SK-N-SH treated with all-trans-retinoic acid at 6 μM for 48 hours (cell line): ENCODE results near the gene ZNF584.

Experiments
- ATAC-seq: fragments of 200-7000 bp; cut with Tn5 transposase; 3 replicates; pipeline ENCODE4 v1.9.1; 2020; ENCODE audit warnings: mild to moderate bottlenecking, moderate library complexity
- ARNTL ChIP-seq: fragments of 450-650 bp; formaldehyde crosslinking; IDR thresholded peaks from 2 replicates; pipeline ENCODE4 v1.5.0; 2020; ENCODE audit warnings: low read depth, mild to moderate bottlenecking, moderate library complexity, borderline replicate concordance
- BACH2 ChIP-seq: fragments of 250-450 bp; sonication (Bioruptor Pico); IDR thresholded peaks from 2 replicates; pipeline ENCODE4 v1.9.0; 2021; ENCODE audit warnings: mild to moderate bottlenecking, borderline replicate concordance
- CREB5 ChIP-seq: fragments of 250-450 bp; sonication (Bioruptor Pico); IDR thresholded peaks from 2 replicates; pipeline ENCODE4 v1.5.1; 2020; ENCODE audit warnings: low read depth, mild to moderate bottlenecking, moderate library complexity
- CSDC2 ChIP-seq: fragments of 250-450 bp; sonication (Bioruptor Pico); IDR thresholded peaks from 2 replicates; pipeline ENCODE4 v1.5.0; 2020; ENCODE audit warnings: mild to moderate bottlenecking, moderate library complexity
- ESRRG ChIP-seq: fragments of 250-450 bp; sonication (Bioruptor Pico); IDR thresholded peaks from 2 replicates; pipeline ENCODE4 v1.6.1; 2021; ENCODE audit warnings: mild to moderate bottlenecking
- GLIS3 ChIP-seq: fragments of 250-450 bp; sonication (Bioruptor Pico); IDR thresholded peaks from 2 replicates; pipeline ENCODE4 v1.5.0; 2020; ENCODE audit warnings: mild to moderate bottlenecking, moderate library complexity
- ISL1 ChIP-seq: fragments of 250-450 bp; sonication (Bioruptor Pico); IDR thresholded peaks from 2 replicates; pipeline ENCODE4 v2.1.2; 2022; ENCODE audit warnings: mild to moderate bottlenecking, moderate library complexity
- OSR1 ChIP-seq: fragments of 250-450 bp; sonication (Bioruptor Pico); IDR thresholded peaks from 2 replicates; pipeline ENCODE4 v1.8.0; 2022; ENCODE audit warnings: moderate library complexity, mild to moderate bottlenecking, inconsistent platforms
- PATZ1 ChIP-seq: fragments of 250-450 bp; sonication (Bioruptor Pico); IDR thresholded peaks from 2 replicates; pipeline ENCODE4 v1.8.0; 2020; ENCODE audit warnings: mild to moderate bottlenecking, moderate library complexity, borderline replicate concordance
- POU6F1 ChIP-seq: fragments of 250-450 bp; sonication (Bioruptor Pico); IDR thresholded peaks from 2 replicates; pipeline ENCODE4 v1.8.0; 2021; ENCODE audit warnings: low read depth, mild to moderate bottlenecking, moderate library complexity, borderline replicate concordance
- PPARA ChIP-seq: fragments of 250-450 bp; sonication (Bioruptor Pico); IDR thresholded peaks from 2 replicates; pipeline ENCODE4 v1.5.0; 2020; ENCODE audit warnings: mild to moderate bottlenecking, borderline replicate concordance
- RARB ChIP-seq: fragments of 250-450 bp; sonication (Bioruptor Pico); IDR thresholded peaks from 2 replicates; pipeline ENCODE4 v1.8.0; 2021; ENCODE audit warnings: mild to moderate bottlenecking, moderate library complexity
- SNAI2 ChIP-seq: fragments of 250-450 bp; sonication (Bioruptor Pico); IDR thresholded peaks from 2 replicates; pipeline ENCODE4 v1.5.0; 2020; ENCODE audit warnings: mild to moderate bottlenecking, moderate library complexity
- TCF4 ChIP-seq: fragments of 250-450 bp; sonication (Bioruptor Pico); IDR thresholded peaks from 2 replicates; pipeline ENCODE4 v1.8.0; 2021; ENCODE audit warnings: mild to moderate bottlenecking, moderate library complexity, borderline replicate concordance
- TOX ChIP-seq: fragments of 250-450 bp; sonication (Bioruptor Pico); IDR thresholded peaks from 2 replicates; pipeline ENCODE4 v1.8.0; 2021; ENCODE audit warnings: mild to moderate bottlenecking, moderate library complexity, borderline replicate concordance
- TSHZ2 ChIP-seq: fragments of 250-450 bp; sonication (Bioruptor Pico); IDR thresholded peaks from 2 replicates; pipeline ENCODE4 v1.5.0; 2020; ENCODE audit warnings: mild to moderate bottlenecking, moderate library complexity
- ZC3H10 ChIP-seq: fragments of 250-450 bp; sonication (Bioruptor Pico); IDR thresholded peaks from 2 replicates; pipeline ENCODE4 v1.5.1; 2021; ENCODE audit warnings: mild to moderate bottlenecking, moderate library complexity
- ZFP3 ChIP-seq: fragments of 250-450 bp; sonication (Bioruptor Pico); IDR thresholded peaks from 2 replicates; pipeline ENCODE4 v1.5.0; 2020; ENCODE audit warnings: mild to moderate bottlenecking, moderate library complexity
- ZFP30 ChIP-seq: fragments of 450-650 bp; formaldehyde crosslinking; IDR thresholded peaks from 2 replicates; pipeline ENCODE4 v1.5.0; 2022; ENCODE audit warnings: mild to moderate bottlenecking, moderate library complexity
- ZNF565 ChIP-seq: fragments of 450-650 bp; formaldehyde crosslinking; conservative IDR thresholded peaks from 2 replicates; pipeline ENCODE4 v1.5.0; 2020; ENCODE audit warnings: low read depth, mild to moderate bottlenecking, moderate library complexity
- ZNF70 ChIP-seq: fragments of 450-650 bp; formaldehyde crosslinking; IDR thresholded peaks from 2 replicates; pipeline ENCODE4 v1.5.0; 2020; ENCODE audit warnings: mild to moderate bottlenecking, moderate library complexity
- ZNF8 ChIP-seq: fragments of 450-650 bp; formaldehyde crosslinking; IDR thresholded peaks from 2 replicates; pipeline ENCODE4 v1.5.0; 2020; ENCODE audit warnings: mild to moderate bottlenecking, moderate library complexity

ZNF584 gene

GRCh38 chr19:58417071-58417470 lies 8.6 kb downstream of the ZNF584 start (continued):
- TF ChIP-seq OSR1 (CRISPR knock-in tag) (no peak), ZNF70 (CRISPR knock-in tag) (no peak), GLIS3 (no peak), CREB5 (no peak), PPARA (CRISPR knock-in tag) (no peak), ZNF565 (CRISPR knock-in tag) (no peak), SNAI2 (CRISPR knock-in tag) (no peak)

GRCh38 chr19:58428617-58429016 lies 20.2 kb downstream of the ZNF584 start:
- ATAC-seq, result no peak
- TF ChIP-seq ZNF8 (CRISPR knock-in tag), result no peak
- no peak for TF ChIP-seq SNAI2 (CRISPR knock-in tag)
- TF ChIP-seq PPARA (CRISPR knock-in tag), result no peak
- no peak for TF ChIP-seq RARB
- TF ChIP-seq ZC3H10 (CRISPR knock-in tag), result no peak
- no peak for TF ChIP-seq ARNTL
- TF ChIP-seq ZNF565 (CRISPR knock-in tag), result no peak
- TF ChIP-seq ZFP3 (CRISPR knock-in tag), result no peak
- no peak for TF ChIP-seq ZFP30
- TF ChIP-seq GLIS3, result no peak
- no peak for TF ChIP-seq ESRRG (CRISPR knock-in tag)
- TF ChIP-seq TOX (CRISPR knock-in tag), result no peak
- TF ChIP-seq OSR1 (CRISPR knock-in tag), result no peak
- TF ChIP-seq PATZ1 (CRISPR knock-in tag), result no peak
- no peak for TF ChIP-seq TSHZ2 (CRISPR knock-in tag)
- TF ChIP-seq POU6F1 (CRISPR knock-in tag), result no peak
- TF ChIP-seq, all 23 proteins: peak for 0

- TF ChIP-seq POU6F1 (CRISPR knock-in tag) (no peak), ISL1 (no peak), ZNF565 (CRISPR knock-in tag) (no peak), ZFP30 (no peak), TOX (CRISPR knock-in tag) (no peak), ESRRG (CRISPR knock-in tag) (no peak), ZNF70 (CRISPR knock-in tag) (no peak), ZNF8 (CRISPR knock-in tag) (no peak), BACH2 (no peak), GLIS3 (no peak), ZFP3 (CRISPR knock-in tag) (no peak), ARNTL (no peak), CSDC2 (CRISPR knock-in tag) (no peak), PATZ1 (CRISPR knock-in tag) (no peak), ZC3H10 (CRISPR knock-in tag) (no peak), TCF4 (no peak), PPARA (CRISPR knock-in tag) (no peak), RARB (no peak), SNAI2 (CRISPR knock-in tag) (no peak)
- ATAC-seq, result no peak
Observed at GRCh38 chr19:58429745-58430144, 21.3 kb downstream of the ZNF584 start.
